Measurements from ENCODE around the gene USP32. TPM values are rescaled to one million over a fixed set of nuclear protein-coding genes. Genes with fewer than 3 reads are reported as not detected.
"Not testable (repeated sequence)": the region's sequence is repeated elsewhere in the genome, so short reads cannot be mapped to it uniquely, and the experiment has no call there.

USP32 gene
- total and polyA plus RNA-seq, 4 experiments from 2014 or later: 2.6 to 36.2 (median 20.4) TPM

- H3K9me3 ChIP-seq (ENCODE audit: control insufficient read depth in 1 of 2, low read length in 2 of 2); POLR2A ChIA-PET (ENCODE audit: partially characterized antibody); H3K27me3 ChIP-seq (ENCODE audit: insufficient read depth, low read length); H3K4me3 Mint-ChIP-seq; H3K4me1 ChIP-seq (ENCODE audit: insufficient read depth, low read length); H3K4me1 Mint-ChIP-seq; H3K9me3 Mint-ChIP-seq; intact Hi-C loops (cut with micrococcal nuclease); H3K27me3 Mint-ChIP-seq; CTCF ChIA-PET (ENCODE audit: partially characterized antibody); H3K4me3 ChIP-seq (ENCODE audit: low read length in 2 of 2); DNase-seq; H3K27ac ChIP-seq (ENCODE audit: low read depth, low read length): not testable (repeated sequence)
- Mint-ChIP-seq H3K36me3 (peaks cover 53 to 68% of the 10 kb centered on the region in 2 donors), H3K27ac (peak overlapping the region in 1 of 7 donors; percentile 56)
- H3K36me3 ChIP-seq (ENCODE audit: insufficient read depth, low read length): peaks cover 29% of the 10 kb centered on the region
Observed at GRCh38 chr17:60193032-60193431, 198.9 kb downstream of the USP32 start.

GRCh38 chr17:60190032-60190431, 201.9 kb downstream of the USP32 start:
- POLR2A ChIA-PET (ENCODE audit: partially characterized antibody); H3K27me3 Mint-ChIP-seq; CTCF ChIA-PET (ENCODE audit: partially characterized antibody); DNase-seq; H3K9me3 Mint-ChIP-seq; H3K4me3 ChIP-seq (ENCODE audit: low read length in 2 of 2); H3K9me3 ChIP-seq (ENCODE audit: control insufficient read depth in 1 of 2, low read length in 2 of 2); H3K4me3 Mint-ChIP-seq; H3K4me1 Mint-ChIP-seq; H3K27me3 ChIP-seq (ENCODE audit: insufficient read depth, low read length); intact Hi-C loops (cut with micrococcal nuclease); H3K27ac ChIP-seq (ENCODE audit: low read depth, low read length); H3K4me1 ChIP-seq (ENCODE audit: insufficient read depth, low read length): not testable (repeated sequence)
- peaks cover 27% of the 10 kb centered on the region for H3K36me3 ChIP-seq (ENCODE audit: insufficient read depth, low read length)
- Mint-ChIP-seq H3K36me3 (peaks cover 38 to 62% of the 10 kb centered on the region in 2 donors), H3K27ac (peak overlapping the region in 2 of 7 donors; percentile 14 to 48)

GRCh38 chr17:60188759-60189158, 203.2 kb downstream of the USP32 start:
- no peaks in the 10 kb centered on the region for H3K9me3 ChIP-seq (ENCODE audit: control insufficient read depth in 1 of 2, low read length in 2 of 2)
- H3K4me1 Mint-ChIP-seq: no peaks in the 10 kb centered on the region
- H3K27me3 Mint-ChIP-seq: no peaks in the 10 kb centered on the region
- no peak overlapping the region for H3K27ac ChIP-seq (ENCODE audit: low read depth, low read length)
- ChIA-PET POLR2A (ENCODE audit: partially characterized antibody) (no interaction called here), CTCF (ENCODE audit: partially characterized antibody) (no interaction called here)
- H3K4me3 ChIP-seq (ENCODE audit: low read length in 2 of 2): no peak overlapping the region
- H3K4me1 ChIP-seq (ENCODE audit: insufficient read depth, low read length): no peaks in the 10 kb centered on the region
- no peak overlapping the region for H3K4me3 Mint-ChIP-seq
- intact Hi-C loops (cut with micrococcal nuclease): no loop called here
- H3K36me3 Mint-ChIP-seq: peaks cover 28 to 54% of the 10 kb centered on the region in 2 donors
- H3K27me3 ChIP-seq (ENCODE audit: insufficient read depth, low read length): no peaks in the 10 kb centered on the region
- H3K27ac Mint-ChIP-seq: no peak overlapping the region
- H3K36me3 ChIP-seq (ENCODE audit: insufficient read depth, low read length): peaks cover 31% of the 10 kb centered on the region
- H3K9me3 Mint-ChIP-seq: no peaks in the 10 kb centered on the region
- no peak for DNase-seq

GRCh38 chr17:60186846-60187745, 204.8 kb downstream of the USP32 start:
- DNase-seq; H3K4me1 ChIP-seq (ENCODE audit: insufficient read depth, low read length); intact Hi-C loops (cut with micrococcal nuclease); H3K4me3 Mint-ChIP-seq; H3K9me3 Mint-ChIP-seq; H3K27ac ChIP-seq (ENCODE audit: low read depth, low read length); H3K27me3 ChIP-seq (ENCODE audit: insufficient read depth, low read length); H3K27me3 Mint-ChIP-seq; H3K9me3 ChIP-seq (ENCODE audit: control insufficient read depth in 1 of 2, low read length in 2 of 2); H3K4me1 Mint-ChIP-seq; H3K4me3 ChIP-seq (ENCODE audit: low read length in 2 of 2); CTCF ChIA-PET (ENCODE audit: partially characterized antibody); POLR2A ChIA-PET (ENCODE audit: partially characterized antibody): not testable (repeated sequence)
- H3K36me3 Mint-ChIP-seq: peaks cover 23 to 53% of the 10 kb centered on the region in 2 donors
- H3K27ac Mint-ChIP-seq: peak overlapping the region in 1 of 7 donors; percentile 55
- peaks cover 31% of the 10 kb centered on the region for H3K36me3 ChIP-seq (ENCODE audit: insufficient read depth, low read length)

GRCh38 chr17:60186372-60186771, 205.6 kb downstream of the USP32 start:
- H3K27me3 ChIP-seq (ENCODE audit: insufficient read depth, low read length); H3K4me3 ChIP-seq (ENCODE audit: low read length in 2 of 2); H3K27ac ChIP-seq (ENCODE audit: low read depth, low read length); H3K4me1 ChIP-seq (ENCODE audit: insufficient read depth, low read length); CTCF ChIA-PET (ENCODE audit: partially characterized antibody); H3K27me3 Mint-ChIP-seq; DNase-seq; H3K9me3 Mint-ChIP-seq; intact Hi-C loops (cut with micrococcal nuclease); H3K4me3 Mint-ChIP-seq; H3K9me3 ChIP-seq (ENCODE audit: control insufficient read depth in 1 of 2, low read length in 2 of 2); H3K4me1 Mint-ChIP-seq; POLR2A ChIA-PET (ENCODE audit: partially characterized antibody): not testable (repeated sequence)
- H3K36me3 ChIP-seq (ENCODE audit: insufficient read depth, low read length): peaks cover 28% of the 10 kb centered on the region
- peaks cover 27 to 58% of the 10 kb centered on the region in 2 donors for H3K36me3 Mint-ChIP-seq
- H3K27ac Mint-ChIP-seq: peak overlapping the region in 1 of 7 donors; percentile 55

GRCh38 chr17:60180380-60180779, 211.6 kb downstream of the USP32 start:
- peaks cover 20 to 51% of the 10 kb centered on the region in 2 donors for H3K36me3 Mint-ChIP-seq
- POLR2A ChIA-PET (ENCODE audit: partially characterized antibody); H3K9me3 Mint-ChIP-seq; H3K27me3 ChIP-seq (ENCODE audit: insufficient read depth, low read length); H3K4me1 Mint-ChIP-seq; intact Hi-C loops (cut with micrococcal nuclease); H3K4me1 ChIP-seq (ENCODE audit: insufficient read depth, low read length); H3K4me3 ChIP-seq (ENCODE audit: low read length in 2 of 2); H3K9me3 ChIP-seq (ENCODE audit: control insufficient read depth in 1 of 2, low read length in 2 of 2); H3K27me3 Mint-ChIP-seq; H3K4me3 Mint-ChIP-seq; H3K27ac ChIP-seq (ENCODE audit: low read depth, low read length); H3K27ac Mint-ChIP-seq; H3K36me3 ChIP-seq (ENCODE audit: insufficient read depth, low read length); DNase-seq; CTCF ChIA-PET (ENCODE audit: partially characterized antibody): not testable (repeated sequence)

GRCh38 chr17:60178180-60178579, 213.8 kb downstream of the USP32 start:
- POLR2A ChIA-PET (ENCODE audit: partially characterized antibody); H3K4me3 Mint-ChIP-seq; H3K4me3 ChIP-seq (ENCODE audit: low read length in 2 of 2); H3K27me3 Mint-ChIP-seq; H3K4me1 ChIP-seq (ENCODE audit: insufficient read depth, low read length); H3K27ac ChIP-seq (ENCODE audit: low read depth, low read length); H3K27me3 ChIP-seq (ENCODE audit: insufficient read depth, low read length); H3K27ac Mint-ChIP-seq; CTCF ChIA-PET (ENCODE audit: partially characterized antibody); H3K36me3 ChIP-seq (ENCODE audit: insufficient read depth, low read length); intact Hi-C loops (cut with micrococcal nuclease); H3K4me1 Mint-ChIP-seq; H3K9me3 Mint-ChIP-seq; DNase-seq; H3K9me3 ChIP-seq (ENCODE audit: control insufficient read depth in 1 of 2, low read length in 2 of 2): not testable (repeated sequence)
- peaks cover 16 to 40% of the 10 kb centered on the region in 2 donors for H3K36me3 Mint-ChIP-seq
